K562 (cell line): ENCODE data around the gene NECAB2. TPM values are rescaled to one million over a fixed set of nuclear protein-coding genes. Genes with fewer than 3 reads are reported as not detected.

Experiments
- ATAC-seq: fragments of 200-7000 bp; cut with Tn5 transposase; 3 replicates; pipeline ENCODE4 v1.9.1; 2020; ENCODE audit warnings: moderate library complexity
- BruUV-seq: library from RNA; stranded (reverse); fragments of 400-500 nt; replicated peaks from 2 replicates; lab custom pipeline; 2021; lab: Mats Ljungman, UMichigan
- CTCF ChIA-PET: fragments of 300-600 bp; formaldehyde crosslinking; extraction: SDS; loops from one replicate; lab custom pipeline; 2021; ENCODE audit warnings: low intra/inter-chr PET ratio; lab: Yijun Ruan, JAX
- POLR2A ChIA-PET: fragments of 300-600, 350-650 bp; sonication (Branson Sonifier 250); formaldehyde crosslinking; extraction: SDS; loops from one replicate; lab custom pipeline; 2021; ENCODE audit warnings: antibody characterized with exemption, inconsistent platforms; lab: Yijun Ruan, JAX
- DNase-seq, 4 experiments: peaks; one replicate each; pipeline versions ENCODE4 v3.0.0 to v3.0.0-alpha.2; 2011 to 2018; ENCODE audit warnings: low spot score in 3 of 4, mixed read lengths in 3 of 4; ENCODE audit errors: extremely low read depth in 1 of 4
- FAIRE-seq: peaks from 2 replicates; lab custom pipeline; 2011; peaks lifted over from hg19 to GRCh38; lab: Jason Lieb, UNC
- H2AFZ ChIP-seq: 2 replicates; pipeline ENCODE4 v1.6.0; 2011; ENCODE audit warnings: low read depth, low read length, control low read depth, inconsistent platforms
- H3K27ac ChIP-seq: fragments of 200-600 bp; 3 replicates; pipeline ENCODE4 v1.8.0; 2011; ENCODE audit warnings: low read depth, mild to moderate bottlenecking, control low read depth, inconsistent platforms, low read length, moderate library complexity, mixed read lengths; ENCODE audit errors: extremely low read depth
- H3K27me3 ChIP-seq, 2 experiments: fragments of 300-600 bp in 1 of 2; 2 replicates in 1 of 2; 3 replicates in 1 of 2; pipeline versions ENCODE4 v1.6.0 to v1.8.0; 2011; ENCODE audit warnings: inconsistent platforms in 2 of 2, low read length in 2 of 2, mild to moderate bottlenecking in 1 of 2, mixed read lengths in 1 of 2, moderate library complexity in 1 of 2; ENCODE audit not compliant: control insufficient read depth in 2 of 2, insufficient read depth in 2 of 2
- H3K36me3 ChIP-seq: fragments of 300-600 bp; 3 replicates; pipeline ENCODE4 v1.8.0; 2011; ENCODE audit warnings: mild to moderate bottlenecking, low read length, inconsistent platforms; ENCODE audit not compliant: control insufficient read depth, insufficient read depth
- H3K4me1 ChIP-seq, 2 experiments: fragments of 200-600 bp in 1 of 2; replicated peaks in 1 of 2; 2 replicates in 1 of 2; 3 replicates in 1 of 2; pipeline versions ENCODE4 v1.5.1 to v1.8.0; 2011; ENCODE audit warnings: inconsistent platforms in 2 of 2, low read length in 2 of 2, mild to moderate bottlenecking in 1 of 2, mixed read lengths in 1 of 2, moderate library complexity in 1 of 2; ENCODE audit not compliant: control insufficient read depth in 2 of 2, insufficient read depth in 2 of 2
- H3K4me2 ChIP-seq: 2 replicates; pipeline ENCODE4 v1.6.1; 2011; ENCODE audit warnings: low read length, control low read depth, inconsistent platforms, mixed read lengths; ENCODE audit not compliant: insufficient read depth
- H3K4me3 ChIP-seq: fragments of 200-600 bp; sonication (generic), shearing (Covaris generic); 2 replicates; pipeline ENCODE4 v1.5.1; 2016; ENCODE audit warnings: control low read depth, inconsistent platforms
- H3K79me2 ChIP-seq: fragments of 200-600 bp; 3 replicates; pipeline ENCODE4 v1.8.0; 2011; ENCODE audit warnings: low read length, inconsistent platforms; ENCODE audit not compliant: control insufficient read depth, insufficient read depth
- H3K9ac ChIP-seq, 2 experiments: 2 replicates each; pipeline versions ENCODE4 v1.6.0 to v1.6.1; 2011; ENCODE audit warnings: low read depth in 2 of 2, low read length in 2 of 2, control low read depth in 1 of 2, inconsistent platforms in 1 of 2, mild to moderate bottlenecking in 1 of 2, mixed read lengths in 1 of 2; ENCODE audit not compliant: insufficient read depth in 1 of 2
- H3K9me1 ChIP-seq: one replicate; pipeline ENCODE4 v1.6.0; 2011; ENCODE audit warnings: inconsistent platforms, mild to moderate bottlenecking, low read length, moderate library complexity; ENCODE audit not compliant: control insufficient read depth, insufficient read depth
- H3K9me3 ChIP-seq: replicated peaks from 2 replicates; pipeline ENCODE4 v1.5.1; 2011; ENCODE audit warnings: low read depth, low read length, inconsistent platforms; ENCODE audit not compliant: control insufficient read depth, insufficient read depth
- H4K20me1 ChIP-seq: replicated peaks from 2 replicates; pipeline ENCODE4 v1.6.1; 2011; ENCODE audit warnings: low read length, inconsistent platforms, mixed read lengths; ENCODE audit not compliant: control insufficient read depth, insufficient read depth
- JUN ChIP-seq, 2 experiments: sonication (generic) in 1 of 2; formaldehyde crosslinking in 1 of 2; IDR thresholded peaks; 2 replicates each; pipeline versions ENCODE4 v1.6.1 to v1.8.0; 2012 to 2022; ENCODE audit warnings: borderline replicate concordance in 2 of 2, mild to moderate bottlenecking in 2 of 2, improper control_type of control experiment in 1 of 2, low read depth in 1 of 2, low read length in 1 of 2, missing genetic modification reagents in 1 of 2
- NEUROD1 ChIP-seq: fragments of 150-350 bp; IDR thresholded peaks from 2 replicates; pipeline ENCODE4 v1.6.1; 2014; ENCODE audit warnings: borderline replicate concordance, low read length, low read depth; ENCODE audit not compliant: partially characterized antibody
- PBX2 ChIP-seq, 2 experiments: IDR thresholded peaks in 1 of 2; conservative IDR thresholded peaks in 1 of 2; 2 replicates each; pipeline ENCODE4 v1.6.1; 2016; ENCODE audit warnings: low read depth in 2 of 2, mild to moderate bottlenecking in 1 of 2, missing compliant biosample characterization in 1 of 2, missing genetic modification characterization in 1 of 2, moderate library complexity in 1 of 2
- RAD51 ChIP-seq: fragments of 450-650 bp; IDR thresholded peaks from 2 replicates; pipeline ENCODE4 v1.7.1; 2016; ENCODE audit warnings: low read depth, mild to moderate bottlenecking, borderline replicate concordance
- TCF7L2 ChIP-seq: fragments of 150-350 bp; IDR thresholded peaks from 2 replicates; pipeline ENCODE4 v1.6.1; 2016; ENCODE audit warnings: low read depth, mild to moderate bottlenecking, low read length, moderate library complexity
- ZNF561 ChIP-seq: fragments of 450-650 bp; formaldehyde crosslinking; conservative IDR thresholded peaks from 2 replicates; pipeline ENCODE4 v1.4.0; 2020; ENCODE audit warnings: mild to moderate bottlenecking, moderate library complexity
- WGBS: fragments of 100-300 bp; shearing (Covaris generic); methylation state at CpG from one replicate; pipeline ENCODE4 v1.1.6; 2016; ENCODE audit warnings: low coverage, mixed read lengths; ENCODE audit not compliant: insufficient coverage; ENCODE audit errors: missing lambda C conversion rate; 5-methylcytosine and 5-hydroxymethylcytosine counted together
- in situ Hi-C: fragments of 300-500 bp; cut with MboI; formaldehyde crosslinking; loops from 4 replicates; pipeline ENCODE4 v1.15.0; 2018; ENCODE audit warnings: inconsistent platforms, mixed read lengths
- intact Hi-C: fragments of 100-400 bp; cut with micrococcal nuclease; formaldehyde crosslinking; loops from 2 replicates; pipeline ENCODE4 v1.14.2; 2022
- polyA plus RNA-seq, 8 experiments: library from polyadenylated mRNA; depleted of rRNA in 4 of 8; stranded (reverse) in 5 of 8; unstranded in 3 of 8; fragments of >200 nt; fragmentation: Nextera tagmentation in 2 of 8; fragmentation: Illumina TruSeq in 1 of 8; extraction: Ambion mirVana in 2 of 8; extraction: Trizol in 1 of 8; gene quantifications; 2 replicates each; pipeline versions ENCODE4 v1.2.1 to v1.2.3, GENCODE V29; 2011 to 2014; ENCODE audit warnings: inconsistent platforms in 1 of 8, missing spikeins in 1 of 8
- total RNA-seq, 7 experiments: library from RNA; depleted of rRNA in 6 of 7; stranded (reverse); fragments of >200 nt in 6 of 7; fragmentation: Illumina TruSeq in 2 of 7; extraction: Trizol in 2 of 7; gene quantifications; 2 replicates each; pipeline versions ENCODE4 v1.2.1 to v1.2.3, GENCODE V29; 2011 to 2021; ENCODE audit warnings: low replicate concordance in 1 of 7

Gene NECAB2
- total and polyA plus RNA-seq, 9 of the 15 experiments (the other 6 are each of a cell fraction or from before 2014, with no cell fraction given): 0.03 to 0.28 TPM; not detected in 7

- Histone ChIP-seq H3K9ac (peak overlapping the region in 1 of 2 experiments; percentile 85; a peak in 2 of 4 replicates), H3K27me3 (no peaks in the 10 kb centered on the region), H3K36me3 (peaks cover 39% of the 10 kb centered on the region; the same call in 1 of the 3 replicates), H3K27ac (no peak overlapping the region), H3K4me3 (no peak overlapping the region), H2AFZ (no peak overlapping the region), H3K9me3 (no peaks in the 10 kb centered on the region), H3K79me2 (no peaks in the 10 kb centered on the region), H3K9me1 (no peaks in the 10 kb centered on the region), H3K4me2 (no peak overlapping the region), H4K20me1 (peaks cover 10% of the 10 kb centered on the region; the same call in 1 of the 2 replicates), H3K4me1 (peaks cover 0 to 21% of the 10 kb centered on the region in 2 experiments; a peak in 2 of 5 replicates)
- ATAC-seq: no peak
- in situ Hi-C loops (loop anchor here (10.0 kb wide), 1 partner anchor 75 kb away; no protein-coding TSS in a partner anchor), intact Hi-C loops (no loop called here)
- no peak for FAIRE-seq
- TF ChIP-seq ZNF561 (no peak), PBX2 (CRISPR knock-in tag; IDR thresholded peaks at IDR 0.05; ENCODE audit: low read depth) (no peak), PBX2 (tag; conservative IDR thresholded peaks at IDR 0.05; ENCODE audit: low read depth) (no peak), JUN (IDR thresholded peaks at IDR 0.05; ENCODE audit: borderline replicate concordance, low read depth, low read length) (no peak), JUN (CRISPR knock-in tag; IDR thresholded peaks at IDR 0.05; ENCODE audit: borderline replicate concordance) (no peak), RAD51 (no peak), TCF7L2 (no peak), NEUROD1 (no peak)
- 88% methylated on average over 13 of the region's 13 CpGs for WGBS
- ChIA-PET CTCF (interaction anchor here (2.6 kb wide), 1 partner anchor 82 kb away, joined by 9 read pairs; the partner anchor contains the start of gene NECAB2), POLR2A (interaction anchor here (0.7 to 1.0 kb wide), 2 partner anchors 112 to 120 kb away, joined by 3 read pairs; no protein-coding TSS in a partner anchor)
- BruUV-seq: no TSS peak
- no peak for DNase-seq
Measured at GRCh38 chr16:84049403-84050060, 81.5 kb downstream of the NECAB2 start.
